ENCODE data around the gene DRGX. TPM values are rescaled to one million over a fixed set of nuclear protein-coding genes. Genes with fewer than 3 reads are reported as not detected.

DRGX gene
- total and polyA plus RNA-seq, 2 of the 4 experiments (the other 2 are of a cell fraction): not detected

- no peak for TF ChIP-seq USF2 (IDR thresholded peaks at IDR 0.05; ENCODE audit: low read depth, low read length)
These were observed 9.7 kb downstream of the DRGX start (continued) for GRCh38 chr10:49385939-49386922.

GRCh38 chr10:49384268-49384953, 11.5 kb downstream of the DRGX start:
- Histone ChIP-seq H2AK5ac (ENCODE audit: low read depth, low read length) (no peak overlapping the region), H3K27ac (ENCODE audit: insufficient read depth, low read length) (no peak overlapping the region), H3K4ac (ENCODE audit: low read depth, low read length) (no peak overlapping the region), H4K5ac (ENCODE audit: low read depth, low read length) (no peak overlapping the region), H3K9me1 (ENCODE audit: insufficient read depth, low read length) (peaks cover 10% of the 10 kb centered on the region), H2BK120ac (ENCODE audit: low read depth, low read length) (no peak overlapping the region), H2BK20ac (ENCODE audit: low read depth, low read length) (no peak overlapping the region), H4K8ac (ENCODE audit: low read depth in 2 of 2, low read length in 2 of 2) (no peak overlapping the region), H3K27me3 (ENCODE audit: control insufficient read depth, insufficient read depth, low read length) (peaks cover 28% of the 10 kb centered on the region), H4K91ac (ENCODE audit: insufficient read depth, low read depth, low read length) (no peak overlapping the region), H2BK5ac (ENCODE audit: low read depth, low read length, poor library complexity, severe bottlenecking) (no peak overlapping the region), H2AK9ac (replicated peaks; ENCODE audit: low read depth, low read length, poor library complexity) (no peak overlapping the region), H3K36me3 (ENCODE audit: control insufficient read depth, insufficient read depth, low read length) (no peaks in the 10 kb centered on the region), H3K14ac (replicated peaks; ENCODE audit: low read depth, low read length) (no peak overlapping the region), H2BK15ac (ENCODE audit: low read depth, low read length) (no peak overlapping the region), H3K9ac (ENCODE audit: low read depth, low read length) (no peak overlapping the region), H3K79me1 (ENCODE audit: low read depth in 1 of 2, low read length in 2 of 2) (no peaks in the 10 kb centered on the region), H2AFZ (replicated peaks; ENCODE audit: low read length, poor library complexity) (no peak overlapping the region), H3K4me2 (ENCODE audit: low read depth, low read length) (no peak overlapping the region), H3K56ac (ENCODE audit: extremely low read depth, insufficient read depth, low read length) (no peak overlapping the region), H3K4me1 (ENCODE audit: control insufficient read depth, insufficient read depth, low read length) (peaks cover 3% of the 10 kb centered on the region; the same call in 1 of the 2 replicates), H4K20me1 (ENCODE audit: insufficient read depth, low read length) (0 out of 2 replicates have a peak, but pooled peaks cover 5% of the 10 kb centered on the region), H3K4me3 (ENCODE audit: insufficient read depth, low read depth, low read length) (no peak overlapping the region), H3K9me3 (ENCODE audit: control insufficient read depth, insufficient read depth, low read length) (no peaks in the 10 kb centered on the region), H3K18ac (ENCODE audit: low read depth, low read length) (no peak overlapping the region), H3K23ac (ENCODE audit: low read depth, low read length) (no peak overlapping the region)
- ChIA-PET CTCF (interaction anchor here (2.1 kb wide), 1 partner anchor 23 kb away, joined by 7 read pairs; no protein-coding TSS in a partner anchor), POLR2A (ENCODE audit: unreplicated experiment) (no interaction called here)
- no peak for DNase-seq
- no peak for ATAC-seq (ENCODE audit: low read depth)
- WGBS, 2 experiments (ENCODE audit: extremely low coverage in 2 of 2, insufficient read length in 1 of 2): 77% methylated on average over 4 of the region's 16 CpGs; no CpG with 5 or more reads in 1 of the 2 experiments
- dilution Hi-C loops (cut with HindIII; ENCODE audit: low sequenced_read_pairs, unreplicated experiment) (no loop called here), intact Hi-C loops (cut with micrococcal nuclease) (no loop called here), in situ Hi-C loops (cut with MboI; ENCODE audit: low sequenced_read_pairs) (no loop called here)
- no TSS peak for BruUV-seq (replicated peaks)
- no peak for TF ChIP-seq MAFK (IDR thresholded peaks at IDR 0.05; ENCODE audit: low read depth, low read length)
- no peak for TF ChIP-seq BHLHE40 (IDR thresholded peaks at IDR 0.05; ENCODE audit: low read depth, low read length)
- no peak for TF ChIP-seq USF2 (IDR thresholded peaks at IDR 0.05; ENCODE audit: low read depth, low read length)
- TF ChIP-seq RAD21 (IDR thresholded peaks at IDR 0.05; ENCODE audit: low read length): no peak
- TF ChIP-seq CEBPB (IDR thresholded peaks at IDR 0.05; ENCODE audit: low read depth, low read length): no peak
- no peak for TF ChIP-seq CHD1 (IDR thresholded peaks at IDR 0.05; ENCODE audit: low read depth, low read length)
- TF ChIP-seq SMC3 (IDR thresholded peaks at IDR 0.05; ENCODE audit: low read depth, low read length): no peak
- no peak for TF ChIP-seq NFE2L2 (IDR thresholded peaks at IDR 0.05; ENCODE audit: low read depth, low read length)

All from IMR-90 (cell line).